ENCODE results near the gene SIPA1L3.

The SIPA1L3 gene

GRCh38 chr19:38165335-38165734 is 258.3 kb downstream of the SIPA1L3 start:
- DNase-seq: no peak

GRCh38 chr19:38168637-38169036 is 261.6 kb downstream of the SIPA1L3 start:
- DNase-seq: no peak

GRCh38 chr19:38170334-38170733 is 263.3 kb downstream of the SIPA1L3 start:
- DNase-seq: no peak

GRCh38 chr19:38172001-38172400 is 265.0 kb downstream of the SIPA1L3 start:
- DNase-seq: no peak

- DNase-seq: no peak
Observed at GRCh38 chr19:38173291-38174041, 266.5 kb downstream of the SIPA1L3 start.

GRCh38 chr19:38175422-38175821 is 268.4 kb downstream of the SIPA1L3 start:
- no peak for DNase-seq

- DNase-seq: no peak
Observed at GRCh38 chr19:38180071-38180470, 273.1 kb downstream of the SIPA1L3 start.

GRCh38 chr19:38182536-38183210 is 275.7 kb downstream of the SIPA1L3 start:
- no peak for DNase-seq

- no peak for DNase-seq
Observed at GRCh38 chr19:38183251-38183897, 276.4 kb downstream of the SIPA1L3 start.

- no peak for DNase-seq
Observed at GRCh38 chr19:38184815-38185214, 277.8 kb downstream of the SIPA1L3 start.

GRCh38 chr19:38185562-38185961 is 278.6 kb downstream of the SIPA1L3 start:
- no peak for DNase-seq

- DNase-seq: no peak
Observed at GRCh38 chr19:38190061-38190460, 283.1 kb downstream of the SIPA1L3 start.

- no peak for DNase-seq
Observed at GRCh38 chr19:38190793-38191192, 283.8 kb downstream of the SIPA1L3 start.

GRCh38 chr19:38191747-38192146 is 284.7 kb downstream of the SIPA1L3 start:
- no peak for DNase-seq

GRCh38 chr19:38193445-38193844 is 286.4 kb downstream of the SIPA1L3 start:
- no peak for DNase-seq

GRCh38 chr19:38194061-38194701 is 287.2 kb downstream of the SIPA1L3 start:
- no peak for DNase-seq

GRCh38 chr19:38195237-38195636 is 288.2 kb downstream of the SIPA1L3 start:
- no peak for DNase-seq

- DNase-seq: no peak
Observed at GRCh38 chr19:38196245-38196837, 289.3 kb downstream of the SIPA1L3 start.

- no peak for DNase-seq
Observed at GRCh38 chr19:38196948-38197656, 290.1 kb downstream of the SIPA1L3 start.

- no peak for DNase-seq
Observed at GRCh38 chr19:38197937-38198704, 291.1 kb downstream of the SIPA1L3 start.

GRCh38 chr19:38199340-38199739 is 292.3 kb downstream of the SIPA1L3 start:
- DNase-seq: no peak

GRCh38 chr19:38201731-38202130 is 294.7 kb downstream of the SIPA1L3 start:
- no peak for DNase-seq
